BE2C (cell line): Measurements from ENCODE around the gene JAML.
A peak's percentile ranks its signal among the peaks of the same experiment; 100 is the strongest.

ENCODE experiments used
- DNase-seq: peaks from one replicate; pipeline ENCODE4 v3.0.0-alpha.2; 2020
- H3K27me3 ChIP-seq: fragments of 250-450 bp; sonication (Bioruptor Pico); 2 replicates; pipeline ENCODE4 v1.5.1; 2020; ENCODE audit warnings: mild to moderate bottlenecking
- H3K36me3 ChIP-seq: fragments of 250-450 bp; sonication (Bioruptor Pico); 2 replicates; pipeline ENCODE4 v1.5.1; 2020; ENCODE audit warnings: mild to moderate bottlenecking
- H3K4me1 ChIP-seq: fragments of 250-450 bp; sonication (Bioruptor Pico); 2 replicates; pipeline ENCODE4 v1.5.1; 2020
- H3K4me3 ChIP-seq: 2 replicates; pipeline ENCODE4 v1.5.1; 2011; ENCODE audit warnings: low read depth, low read length
- H3K9me3 ChIP-seq: fragments of 250-450 bp; sonication (Bioruptor Pico); 2 replicates; pipeline ENCODE4 v1.5.1; 2020
- TF ChIP-seq, protein P1 (sequence below): IDR thresholded peaks from 2 replicates; pipeline ENCODE4 v1.5.1; 2012; ENCODE audit warnings: mild to moderate bottlenecking, low read depth, low read length

The JAML gene

GRCh38 chr11:118258410-118258809 is 33.6 kb upstream of the JAML start:
- Histone ChIP-seq H3K4me1 (no peaks in the 10 kb centered on the region), H3K27me3 (peaks cover 66% of the 10 kb centered on the region), H3K9me3 (no peaks in the 10 kb centered on the region; the same call in 1 of the 2 replicates), H3K4me3 (no peak overlapping the region), H3K36me3 (no peaks in the 10 kb centered on the region)
- TF ChIP-seq, protein P1, sequence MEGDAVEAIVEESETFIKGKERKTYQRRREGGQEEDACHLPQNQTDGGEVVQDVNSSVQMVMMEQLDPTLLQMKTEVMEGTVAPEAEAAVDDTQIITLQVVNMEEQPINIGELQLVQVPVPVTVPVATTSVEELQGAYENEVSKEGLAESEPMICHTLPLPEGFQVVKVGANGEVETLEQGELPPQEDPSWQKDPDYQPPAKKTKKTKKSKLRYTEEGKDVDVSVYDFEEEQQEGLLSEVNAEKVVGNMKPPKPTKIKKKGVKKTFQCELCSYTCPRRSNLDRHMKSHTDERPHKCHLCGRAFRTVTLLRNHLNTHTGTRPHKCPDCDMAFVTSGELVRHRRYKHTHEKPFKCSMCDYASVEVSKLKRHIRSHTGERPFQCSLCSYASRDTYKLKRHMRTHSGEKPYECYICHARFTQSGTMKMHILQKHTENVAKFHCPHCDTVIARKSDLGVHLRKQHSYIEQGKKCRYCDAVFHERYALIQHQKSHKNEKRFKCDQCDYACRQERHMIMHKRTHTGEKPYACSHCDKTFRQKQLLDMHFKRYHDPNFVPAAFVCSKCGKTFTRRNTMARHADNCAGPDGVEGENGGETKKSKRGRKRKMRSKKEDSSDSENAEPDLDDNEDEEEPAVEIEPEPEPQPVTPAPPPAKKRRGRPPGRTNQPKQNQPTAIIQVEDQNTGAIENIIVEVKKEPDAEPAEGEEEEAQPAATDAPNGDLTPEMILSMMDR = peak; percentile 42
- no peak for DNase-seq

GRCh38 chr11:118252688-118253087 is 27.9 kb upstream of the JAML start:
- H3K4me3 ChIP-seq = peak overlapping the region; percentile 90
- TF ChIP-seq, protein P1 = no peak
- H3K9me3 ChIP-seq = no peaks in the 10 kb centered on the region
- DNase-seq = no peak
- H3K4me1 ChIP-seq = no peaks in the 10 kb centered on the region
- H3K36me3 ChIP-seq = no peaks in the 10 kb centered on the region
- peaks cover 63% of the 10 kb centered on the region for H3K27me3 ChIP-seq

- Histone ChIP-seq H3K4me1 (no peaks in the 10 kb centered on the region), H3K4me3 (peak within 1 kb of the TSS; percentile 90), H3K9me3 (no peaks in the 10 kb centered on the region), H3K27me3 (peaks cover 64% of the 10 kb centered on the region), H3K36me3 (no peaks in the 10 kb centered on the region)
- TF ChIP-seq, protein P1 = no peak
- DNase-seq = peak; percentile 70
Observed at GRCh38 chr11:118251858-118252652, 27.2 kb upstream of the JAML start, which contains the start of gene MPZL3. Gene MPZL3 (minus strand): TSS chr11:118252365. CDS start chr11:118252294, 71 bp downstream.

DNA sequence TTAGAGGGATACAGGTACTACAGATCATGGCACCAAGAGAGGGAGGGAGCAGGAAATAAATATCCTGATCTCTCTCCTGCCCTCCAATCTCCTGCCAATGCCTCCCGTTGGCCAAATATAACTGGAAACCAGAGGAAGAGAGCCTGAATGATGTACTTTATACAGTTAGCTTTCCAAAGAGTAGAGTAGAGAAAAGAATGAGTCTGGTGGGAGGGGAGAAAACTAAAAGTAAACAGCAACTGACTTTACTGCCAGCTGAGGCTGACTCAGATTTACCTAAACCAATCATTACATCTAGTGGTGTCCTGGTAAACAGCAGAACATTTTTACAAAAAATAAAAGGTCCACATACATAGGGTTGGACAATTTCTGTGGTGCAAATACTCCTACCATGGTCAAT is 22.2 kb upstream of the JAML start:
- TF ChIP-seq, protein P1 = no peak
- H3K27me3 ChIP-seq = peaks cover 76% of the 10 kb centered on the region
- no peaks in the 10 kb centered on the region for H3K9me3 ChIP-seq
- no peaks in the 10 kb centered on the region for H3K36me3 ChIP-seq
- H3K4me3 ChIP-seq = no peak overlapping the region
- no peak for DNase-seq
- H3K4me1 ChIP-seq = no peaks in the 10 kb centered on the region

DNA sequence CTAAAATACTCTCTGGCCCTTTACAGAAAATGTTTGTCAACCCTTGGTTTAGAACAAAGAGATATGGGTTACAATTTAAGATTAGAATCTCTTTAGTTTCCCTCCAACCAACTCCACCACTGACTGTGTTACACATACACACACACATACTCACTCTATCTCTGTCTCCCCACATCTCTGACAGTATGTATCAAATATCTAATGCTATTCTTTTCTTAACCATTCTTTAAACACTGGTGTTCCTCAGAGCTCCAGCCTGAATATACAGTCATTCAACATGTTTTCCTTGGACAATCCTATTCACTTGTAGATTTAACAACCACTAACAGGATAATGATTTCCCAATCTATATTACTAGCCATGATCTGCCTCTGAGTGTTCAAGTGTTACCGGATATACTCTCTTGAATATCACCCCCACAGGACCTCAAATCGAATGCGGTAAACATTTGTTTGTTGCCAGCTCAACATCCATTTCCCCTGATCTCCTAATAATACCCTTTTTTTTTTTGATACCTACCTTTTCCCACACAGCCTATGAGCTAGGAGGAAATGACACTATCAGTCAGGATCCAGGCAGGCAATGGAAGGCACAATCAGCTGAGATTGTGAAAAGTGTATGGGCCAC is 21.2 kb upstream of the JAML start:
- DNase-seq = no peak
- H3K27me3 ChIP-seq = peaks cover 86% of the 10 kb centered on the region
- no peaks in the 10 kb centered on the region for H3K9me3 ChIP-seq
- TF ChIP-seq, protein P1 = no peak
- H3K4me1 ChIP-seq = no peaks in the 10 kb centered on the region
- no peak overlapping the region for H3K4me3 ChIP-seq
- H3K36me3 ChIP-seq = no peaks in the 10 kb centered on the region
